HepG2 (cell line): ENCODE results near the gene NAV2. TPM values are rescaled to one million over a fixed set of nuclear protein-coding genes. Genes with fewer than 3 reads are reported as not detected.

Experiments
- ARID5B ChIP-seq: IDR thresholded peaks from 2 replicates; pipeline ENCODE4 v1.4.0; 2020; ENCODE audit warnings: mild to moderate bottlenecking, missing genetic modification reagents
- ATRX ChIP-seq: sonication (generic); formaldehyde crosslinking; IDR thresholded peaks from 2 replicates; pipeline ENCODE4 v1.4.0; 2020; ENCODE audit warnings: missing genetic modification reagents, borderline replicate concordance
- CAMTA2 ChIP-seq: sonication (generic); formaldehyde crosslinking; IDR thresholded peaks from 2 replicates; pipeline ENCODE4 v1.4.0; 2020; ENCODE audit warnings: mild to moderate bottlenecking, missing genetic modification reagents, borderline replicate concordance
- CCAR2 ChIP-seq: fragments of 200-400 bp; formaldehyde crosslinking; optimal IDR thresholded peaks from 2 replicates; pipeline ENCODE3; 2018; ENCODE audit warnings: low read depth, mild to moderate bottlenecking, low read length, moderate library complexity
- CCDC6 ChIP-seq: sonication (generic); formaldehyde crosslinking; IDR thresholded peaks from 2 replicates; pipeline ENCODE4 v1.8.1; 2022; ENCODE audit warnings: mild to moderate bottlenecking, missing genetic modification reagents, moderate library complexity
- IRX3 ChIP-seq: sonication (generic); formaldehyde crosslinking; IDR thresholded peaks from 2 replicates; pipeline ENCODE4 v1.8.1; 2023; ENCODE audit warnings: mild to moderate bottlenecking, low read depth, missing genetic modification reagents, borderline replicate concordance
- KDM3A ChIP-seq: IDR thresholded peaks from 2 replicates; pipeline ENCODE4 v1.6.1; 2018; ENCODE audit warnings: low read depth, missing compliant biosample characterization
- MYPOP ChIP-seq: sonication (generic); formaldehyde crosslinking; IDR thresholded peaks from 2 replicates; pipeline ENCODE4 v1.8.1; 2023; ENCODE audit warnings: mild to moderate bottlenecking, moderate library complexity, missing genetic modification reagents
- PHB2 ChIP-seq: fragments of 450-650 bp; IDR thresholded peaks from 2 replicates; pipeline ENCODE4 v1.6.1; 2018; ENCODE audit not compliant: partially characterized antibody
- PRDM4 ChIP-seq: sonication (generic); formaldehyde crosslinking; IDR thresholded peaks from 2 replicates; pipeline ENCODE4 v1.9.0; 2021; ENCODE audit warnings: missing genetic modification reagents, borderline replicate concordance
- RARG ChIP-seq: sonication (generic); formaldehyde crosslinking; IDR thresholded peaks from 2 replicates; pipeline ENCODE4 v1.4.0; 2020; ENCODE audit warnings: low read depth, mild to moderate bottlenecking, missing genetic modification reagents
- REL ChIP-seq: sonication (generic); formaldehyde crosslinking; conservative IDR thresholded peaks from 2 replicates; pipeline ENCODE4 v1.8.0; 2022; ENCODE audit warnings: mild to moderate bottlenecking, missing genetic modification reagents, moderate library complexity
- REXO4 ChIP-seq: sonication (generic); formaldehyde crosslinking; IDR thresholded peaks from 2 replicates; pipeline ENCODE4 v1.8.0; 2022; ENCODE audit warnings: missing genetic modification reagents, mild to moderate bottlenecking, borderline replicate concordance
- SRY ChIP-seq: sonication (generic); formaldehyde crosslinking; IDR thresholded peaks from 2 replicates; pipeline ENCODE4 v1.8.0; 2022; ENCODE audit warnings: mild to moderate bottlenecking, missing genetic modification reagents
- U2AF1 ChIP-seq: fragments of 200-400 bp; formaldehyde crosslinking; optimal IDR thresholded peaks from 2 replicates; pipeline ENCODE3; 2017; ENCODE audit warnings: mild to moderate bottlenecking, low read depth, low read length
- ZBTB21 ChIP-seq: sonication (generic); formaldehyde crosslinking; IDR thresholded peaks from 2 replicates; pipeline ENCODE4 v1.4.0; 2020; ENCODE audit warnings: missing genetic modification reagents
- ZMYM2 ChIP-seq: sonication (generic); formaldehyde crosslinking; IDR thresholded peaks from 2 replicates; pipeline ENCODE4 v1.8.0; 2022; ENCODE audit warnings: mild to moderate bottlenecking, missing genetic modification reagents
- ZNF770 ChIP-seq: sonication (generic); formaldehyde crosslinking; IDR thresholded peaks from 2 replicates; pipeline ENCODE4 v1.5.0; 2020; ENCODE audit warnings: mild to moderate bottlenecking, missing genetic modification reagents
- ZSCAN21 ChIP-seq: sonication (generic); formaldehyde crosslinking; IDR thresholded peaks from 2 replicates; pipeline ENCODE4 v1.8.0; 2022; ENCODE audit warnings: mild to moderate bottlenecking, missing genetic modification reagents, moderate library complexity, borderline replicate concordance
- polyA plus RNA-seq, 8 experiments: library from polyadenylated mRNA; depleted of rRNA in 3 of 8; stranded (reverse) in 7 of 8; unstranded in 1 of 8; fragments of >200 nt; fragmentation: Illumina TruSeq in 4 of 8; extraction: Trizol in 4 of 8; gene quantifications; 2 replicates each; pipeline versions ENCODE4 v1.2.1 to v1.2.3, GENCODE V29; 2011 to 2016; ENCODE audit warnings: low read depth in 4 of 8, missing spikeins in 1 of 8, mixed read lengths in 1 of 8; ENCODE audit not compliant: insufficient read depth in 1 of 8
- total RNA-seq, 5 experiments: library from RNA; depleted of rRNA; stranded (reverse); fragments of >200 nt; fragmentation: Illumina TruSeq; extraction: Trizol; gene quantifications; 2 replicates each; pipeline ENCODE4 v1.2.3, GENCODE V29; 2016; ENCODE audit warnings: low read depth in 1 of 5

Gene NAV2
- total and polyA plus RNA-seq, 2 of the 13 experiments (the other 11 are each of a cell fraction or from before 2014, with no cell fraction given): 9.3 to 34.6 TPM

- TF ChIP-seq ZSCAN21 (CRISPR knock-in tag) (no peak), KDM3A (CRISPR knock-in tag) (no peak), IRX3 (no peak), CCDC6 (CRISPR knock-in tag) (no peak), REXO4 (CRISPR knock-in tag) (no peak), CAMTA2 (CRISPR knock-in tag) (no peak), ZNF770 (peak; percentile 97), U2AF1 (no peak), RARG (no peak), CCAR2 (no peak), PHB2 (no peak), SRY (CRISPR knock-in tag) (no peak), ZBTB21 (CRISPR knock-in tag) (no peak), MYPOP (CRISPR knock-in tag) (no peak), REL (CRISPR knock-in tag) (no peak), ZMYM2 (CRISPR knock-in tag) (peak; percentile 53; the same call in 1 of the 2 replicates), ATRX (no peak), PRDM4 (CRISPR knock-in tag) (no peak), ARID5B (CRISPR knock-in tag) (peak; percentile 28; the same call in 1 of the 2 replicates)
Observed at GRCh38 chr11:20084921-20085814, 372.5 kb downstream of the NAV2 start (continued).
